Activated naive CD4-positive, alpha-beta T cell treated with anti-CD3 and anti-CD28 coated beads, Interleukin-2, amount 50 U/mL, for 16 hours (primary cell): Measurements from ENCODE around the gene TAGLN3.

Source experiments
- DNase-seq: peaks from one replicate; pipeline ENCODE4 v3.0.0-alpha.2; 2020

TAGLN3 gene

GRCh38 chr3:111998636-111999483 is at the start of gene TAGLN3:
Gene TAGLN3, plus strand, starts transcription at chr3:111998922. Its CDS starts 501 bp downstream, at chr3:111999423.
- peak; percentile 12 for DNase-seq

GRCh38 chr3:111949712-111950111 is 49.0 kb upstream of the TAGLN3 start:
- no peak for DNase-seq

- DNase-seq, result no peak
Measured at GRCh38 chr3:111951032-111951431, 47.7 kb upstream of the TAGLN3 start.

- DNase-seq, result no peak
Measured at GRCh38 chr3:111952086-111952485, 46.6 kb upstream of the TAGLN3 start.

- no peak for DNase-seq
Measured at GRCh38 chr3:111952866-111953450, 45.8 kb upstream of the TAGLN3 start.

GRCh38 chr3:111954228-111954990 is 44.3 kb upstream of the TAGLN3 start:
- no peak for DNase-seq

GRCh38 chr3:111955876-111956275 is 42.8 kb upstream of the TAGLN3 start:
- no peak for DNase-seq

GRCh38 chr3:111956449-111956848 is 42.3 kb upstream of the TAGLN3 start:
- DNase-seq, result no peak

GRCh38 chr3:111956995-111957734 is 41.6 kb upstream of the TAGLN3 start:
- no peak for DNase-seq

- no peak for DNase-seq
Measured at GRCh38 chr3:111961461-111962164, 37.1 kb upstream of the TAGLN3 start.

GRCh38 chr3:111963424-111963823 is 35.3 kb upstream of the TAGLN3 start:
- no peak for DNase-seq

- DNase-seq, result no peak
Measured at GRCh38 chr3:111965484-111965883, 33.2 kb upstream of the TAGLN3 start.

GRCh38 chr3:111967068-111967467 is 31.7 kb upstream of the TAGLN3 start:
- DNase-seq, result no peak

- DNase-seq, result peak; percentile 80
Measured at GRCh38 chr3:111967651-111968274, 31.0 kb upstream of the TAGLN3 start.

GRCh38 chr3:111968319-111969054 is 30.2 kb upstream of the TAGLN3 start:
- DNase-seq, result no peak

GRCh38 chr3:111970376-111970775 is 28.3 kb upstream of the TAGLN3 start:
- DNase-seq, result no peak

- DNase-seq, result no peak
Measured at GRCh38 chr3:111971533-111972130, 27.1 kb upstream of the TAGLN3 start.

GRCh38 chr3:111972891-111973290 is 25.8 kb upstream of the TAGLN3 start:
- DNase-seq, result no peak

GRCh38 chr3:111975131-111975530 is 23.6 kb upstream of the TAGLN3 start:
- DNase-seq, result no peak

GRCh38 chr3:111976254-111976653 is 22.5 kb upstream of the TAGLN3 start:
- DNase-seq, result no peak
